Measurements from ENCODE around the gene FANCG.

Gene FANCG

GRCh38 chr9:35033101-35033500 lies 46.6 kb downstream of the FANCG start:
- no peak for DNase-seq (ENCODE audit: low read depth, low spot score)
- TF ChIP-seq, protein P1, sequence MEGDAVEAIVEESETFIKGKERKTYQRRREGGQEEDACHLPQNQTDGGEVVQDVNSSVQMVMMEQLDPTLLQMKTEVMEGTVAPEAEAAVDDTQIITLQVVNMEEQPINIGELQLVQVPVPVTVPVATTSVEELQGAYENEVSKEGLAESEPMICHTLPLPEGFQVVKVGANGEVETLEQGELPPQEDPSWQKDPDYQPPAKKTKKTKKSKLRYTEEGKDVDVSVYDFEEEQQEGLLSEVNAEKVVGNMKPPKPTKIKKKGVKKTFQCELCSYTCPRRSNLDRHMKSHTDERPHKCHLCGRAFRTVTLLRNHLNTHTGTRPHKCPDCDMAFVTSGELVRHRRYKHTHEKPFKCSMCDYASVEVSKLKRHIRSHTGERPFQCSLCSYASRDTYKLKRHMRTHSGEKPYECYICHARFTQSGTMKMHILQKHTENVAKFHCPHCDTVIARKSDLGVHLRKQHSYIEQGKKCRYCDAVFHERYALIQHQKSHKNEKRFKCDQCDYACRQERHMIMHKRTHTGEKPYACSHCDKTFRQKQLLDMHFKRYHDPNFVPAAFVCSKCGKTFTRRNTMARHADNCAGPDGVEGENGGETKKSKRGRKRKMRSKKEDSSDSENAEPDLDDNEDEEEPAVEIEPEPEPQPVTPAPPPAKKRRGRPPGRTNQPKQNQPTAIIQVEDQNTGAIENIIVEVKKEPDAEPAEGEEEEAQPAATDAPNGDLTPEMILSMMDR (IDR thresholded peaks at IDR 0.05; ENCODE audit: low read depth, low read length) = no peak
- no peak overlapping the region for H3K4me3 ChIP-seq (ENCODE audit: low read depth, low read length)
- in situ Hi-C loops (cut with HindIII; ENCODE audit: low sequenced_read_pairs) = no loop called here

DNA sequence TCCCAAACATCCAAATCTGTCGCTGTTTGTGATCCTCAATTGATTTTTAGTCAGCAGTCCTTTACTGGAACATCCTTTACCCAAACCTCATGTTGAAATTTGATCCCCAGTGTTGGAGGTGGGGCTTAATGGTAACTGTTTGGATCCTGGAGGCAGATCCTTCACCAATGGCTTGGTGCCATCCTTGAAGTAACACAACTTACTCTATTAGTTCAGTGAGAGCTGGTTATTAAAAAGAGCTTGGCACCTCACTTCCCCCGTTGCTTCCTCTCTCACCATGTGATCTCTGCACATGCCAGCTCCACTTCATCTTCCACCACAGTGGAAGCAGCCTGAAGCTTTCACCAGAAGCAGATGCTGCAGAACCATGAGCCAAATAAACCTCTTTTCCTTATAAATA lies 49.9 kb downstream of the FANCG start:
- in situ Hi-C loops (cut with HindIII; ENCODE audit: low sequenced_read_pairs) = no loop called here
- H3K4me3 ChIP-seq (ENCODE audit: low read depth, low read length) = no peak overlapping the region
- TF ChIP-seq, protein P1 (IDR thresholded peaks at IDR 0.05; ENCODE audit: low read depth, low read length) = no peak
- no peak for DNase-seq (ENCODE audit: low read depth, low spot score)

GRCh38 chr9:35029241-35029640 lies 50.5 kb downstream of the FANCG start:
- H3K4me3 ChIP-seq (ENCODE audit: low read depth, low read length) = no peak overlapping the region
- no peak for DNase-seq (ENCODE audit: low read depth, low spot score)
- in situ Hi-C loops (cut with HindIII; ENCODE audit: low sequenced_read_pairs) = no loop called here
- TF ChIP-seq, protein P1 (IDR thresholded peaks at IDR 0.05; ENCODE audit: low read depth, low read length) = no peak

GRCh38 chr9:35028341-35028740 lies 51.4 kb downstream of the FANCG start:
- in situ Hi-C loops (cut with HindIII; ENCODE audit: low sequenced_read_pairs) = no loop called here
- TF ChIP-seq, protein P1 (IDR thresholded peaks at IDR 0.05; ENCODE audit: low read depth, low read length) = no peak
- no peak overlapping the region for H3K4me3 ChIP-seq (ENCODE audit: low read depth, low read length)
- DNase-seq (ENCODE audit: low read depth, low spot score) = no peak

GRCh38 chr9:35027860-35028259 lies 51.9 kb downstream of the FANCG start:
- in situ Hi-C loops (cut with HindIII; ENCODE audit: low sequenced_read_pairs) = no loop called here
- H3K4me3 ChIP-seq (ENCODE audit: low read depth, low read length) = no peak overlapping the region
- DNase-seq (ENCODE audit: low read depth, low spot score) = no peak
- TF ChIP-seq, protein P1 (IDR thresholded peaks at IDR 0.05; ENCODE audit: low read depth, low read length) = no peak

- H3K4me3 ChIP-seq (ENCODE audit: low read depth, low read length) = no peak overlapping the region
- no peak for DNase-seq (ENCODE audit: low read depth, low spot score)
- TF ChIP-seq, protein P1 (IDR thresholded peaks at IDR 0.05; ENCODE audit: low read depth, low read length) = no peak
- in situ Hi-C loops (cut with HindIII; ENCODE audit: low sequenced_read_pairs) = no loop called here
Measured at GRCh38 chr9:35027374-35027773, 52.4 kb downstream of the FANCG start.

- TF ChIP-seq, protein P1 (IDR thresholded peaks at IDR 0.05; ENCODE audit: low read depth, low read length) = no peak
- in situ Hi-C loops (cut with HindIII; ENCODE audit: low sequenced_read_pairs) = no loop called here
- no peak overlapping the region for H3K4me3 ChIP-seq (ENCODE audit: low read depth, low read length)
- no peak for DNase-seq (ENCODE audit: low read depth, low spot score)
Measured at GRCh38 chr9:35026671-35027070, 53.1 kb downstream of the FANCG start.

Data from astrocyte of the spinal cord (primary cell).